H1 (cell line): ENCODE measurements around the gene ABHD8. TPM values are rescaled to one million over a fixed set of nuclear protein-coding genes. Genes with fewer than 3 reads are reported as not detected.

ENCODE experiments used
- CTBP2 ChIP-seq: IDR thresholded peaks from 2 replicates; pipeline ENCODE4 v1.7.0; 2011; ENCODE audit warnings: borderline replicate concordance, mild to moderate bottlenecking, moderate library complexity, mixed read lengths, low read length; ENCODE audit not compliant: insufficient read depth, insufficient read length
- GTF2F1 ChIP-seq: IDR thresholded peaks from 2 replicates; pipeline ENCODE4 v1.6.1; 2012; ENCODE audit warnings: low read depth, low read length, improper control_type of control experiment, borderline replicate concordance
- JUN ChIP-seq: IDR thresholded peaks from 2 replicates; pipeline ENCODE4 v1.6.1; 2011; ENCODE audit warnings: low read depth, mild to moderate bottlenecking, improper control_type of control experiment, low read length
- KDM1A ChIP-seq: fragments of 200-600, 300-600 bp; sonication (generic); IDR thresholded peaks from 2 replicates; pipeline ENCODE4 v1.7.1; 2016; ENCODE audit warnings: mild to moderate bottlenecking, low read length, borderline replicate concordance
- KDM5A ChIP-seq: fragments of 200-600 bp; IDR thresholded peaks from 2 replicates; pipeline ENCODE4 v1.7.1; 2012; ENCODE audit warnings: mild to moderate bottlenecking, low read length, inconsistent platforms, mixed read lengths
- MAFK ChIP-seq: IDR thresholded peaks from 2 replicates; pipeline ENCODE4 v1.6.1; 2012; ENCODE audit warnings: low read depth, mild to moderate bottlenecking, improper control_type of control experiment, low read length
- PHF8 ChIP-seq: fragments of 200-600 bp; sonication (generic); conservative IDR thresholded peaks from 2 replicates; pipeline ENCODE4 v1.7.1; 2012; ENCODE audit warnings: low read depth, mild to moderate bottlenecking, inconsistent platforms, low read length, moderate library complexity
- POLR2AphosphoS5 ChIP-seq: IDR thresholded peaks from 2 replicates; pipeline ENCODE4 v1.6.1; 2011; ENCODE audit warnings: low read depth, low read length
- RAD21 ChIP-seq, 2 experiments: IDR thresholded peaks in 1 of 2; conservative IDR thresholded peaks in 1 of 2; 2 replicates each; pipeline ENCODE4 v1.6.1; 2011; ENCODE audit warnings: low read depth in 2 of 2, low read length in 2 of 2, improper control_type of control experiment in 1 of 2, inconsistent platforms in 1 of 2, mild to moderate bottlenecking in 1 of 2, moderate library complexity in 1 of 2
- RFX5 ChIP-seq: IDR thresholded peaks from 2 replicates; pipeline ENCODE4 v1.6.1; 2011; ENCODE audit warnings: low read depth, low read length, improper control_type of control experiment, borderline replicate concordance
- SIRT6 ChIP-seq: IDR thresholded peaks from one replicate; pipeline ENCODE4 v1.7.1; 2012; ENCODE audit warnings: low read length, inconsistent platforms
- TEAD4 ChIP-seq: IDR thresholded peaks from 2 replicates; pipeline ENCODE4 v1.6.1; 2012; ENCODE audit warnings: low read depth, low read length, inconsistent platforms, mixed read lengths
- YY1 ChIP-seq: IDR thresholded peaks from 2 replicates; pipeline ENCODE4 v1.6.1; 2011; ENCODE audit warnings: low read depth, mild to moderate bottlenecking, low read length
- polyA plus RNA-seq, 7 experiments: library from polyadenylated mRNA; depleted of rRNA in 3 of 7; stranded (reverse) in 5 of 7; unstranded in 2 of 7; fragments of >200 nt in 5 of 7; fragments of 200-250 nt in 2 of 7; gene quantifications; 1 replicate in 5 of 7; 2 replicates in 1 of 7; 4 replicates in 1 of 7; pipeline versions ENCODE4 v1.2.1 to v1.2.3, GENCODE V29; 2011 to 2013; ENCODE audit warnings: missing spikeins in 2 of 7, mixed read lengths in 2 of 7
- total RNA-seq: library from RNA; stranded (reverse); fragmentation: NEBNext Ultra II Directional; extraction: Animal tissue kit (Norgen Biotek cat#: 25700); gene quantifications from 2 replicates; pipeline ENCODE4 v1.2.1, GENCODE V29; 2021
- TF ChIP-seq, protein P1 (sequence below): IDR thresholded peaks from 2 replicates; pipeline ENCODE4 v1.6.1; 2012; ENCODE audit warnings: low read length, inconsistent platforms
- TF ChIP-seq, protein P2 (sequence below): IDR thresholded peaks from 2 replicates; pipeline ENCODE4 v1.6.1; 2012; ENCODE audit warnings: inconsistent platforms

ABHD8 gene
- total and polyA plus RNA-seq, 2 of the 8 experiments (the other 6 are each of a cell fraction or from before 2014, with no cell fraction given) = 11.3 to 18.7 TPM

- TF ChIP-seq CTBP2 (no peak), RAD21 (IDR thresholded peaks at IDR 0.05 in 1 of 2, conservative IDR thresholded peaks at IDR 0.05 in 1 of 2; ENCODE audit: low read depth in 2 of 2, low read length in 2 of 2) (peak; percentile 23 to 54; a peak in 2 of 4 replicates), GTF2F1 (no peak), MAFK (no peak), PHF8 (no peak), RFX5 (no peak), SIRT6 (no peak), KDM1A (no peak), TEAD4 (no peak), KDM5A (no peak), POLR2AphosphoS5 (no peak; the same call in 1 of the 2 replicates), YY1 (no peak), JUN (no peak)
- TF ChIP-seq, protein P1, sequence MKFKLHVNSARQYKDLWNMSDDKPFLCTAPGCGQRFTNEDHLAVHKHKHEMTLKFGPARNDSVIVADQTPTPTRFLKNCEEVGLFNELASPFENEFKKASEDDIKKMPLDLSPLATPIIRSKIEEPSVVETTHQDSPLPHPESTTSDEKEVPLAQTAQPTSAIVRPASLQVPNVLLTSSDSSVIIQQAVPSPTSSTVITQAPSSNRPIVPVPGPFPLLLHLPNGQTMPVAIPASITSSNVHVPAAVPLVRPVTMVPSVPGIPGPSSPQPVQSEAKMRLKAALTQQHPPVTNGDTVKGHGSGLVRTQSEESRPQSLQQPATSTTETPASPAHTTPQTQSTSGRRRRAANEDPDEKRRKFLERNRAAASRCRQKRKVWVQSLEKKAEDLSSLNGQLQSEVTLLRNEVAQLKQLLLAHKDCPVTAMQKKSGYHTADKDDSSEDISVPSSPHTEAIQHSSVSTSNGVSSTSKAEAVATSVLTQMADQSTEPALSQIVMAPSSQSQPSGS = 0 out of 2 replicates have a peak, but pooled peaks have one; percentile 57
- TF ChIP-seq, protein P2, sequence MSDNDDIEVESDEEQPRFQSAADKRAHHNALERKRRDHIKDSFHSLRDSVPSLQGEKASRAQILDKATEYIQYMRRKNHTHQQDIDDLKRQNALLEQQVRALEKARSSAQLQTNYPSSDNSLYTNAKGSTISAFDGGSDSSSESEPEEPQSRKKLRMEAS = peak; percentile 42; the same call in 1 of the 2 replicates
- TF ChIP-seq, all 59 proteins: peak for 8
Measured at GRCh38 chr19:17340871-17341357, 37.7 kb upstream of the ABHD8 start (continued).
